AG10803 (cell line): ENCODE data around the gene FGD5.

Experiments used
- DNase-seq: peaks from one replicate; pipeline ENCODE4 v3.0.0; 2010; ENCODE audit warnings: low read depth
- H3K4me3 ChIP-seq: 2 replicates; pipeline ENCODE4 v1.5.1; 2011; ENCODE audit warnings: mild to moderate bottlenecking, low read length, control low read depth
- TF ChIP-seq, protein P1 (sequence below): conservative IDR thresholded peaks from 2 replicates; pipeline ENCODE4 v1.5.1; 2011; ENCODE audit warnings: mild to moderate bottlenecking, low read length, control low read depth, inconsistent platforms

Gene FGD5

DNA sequence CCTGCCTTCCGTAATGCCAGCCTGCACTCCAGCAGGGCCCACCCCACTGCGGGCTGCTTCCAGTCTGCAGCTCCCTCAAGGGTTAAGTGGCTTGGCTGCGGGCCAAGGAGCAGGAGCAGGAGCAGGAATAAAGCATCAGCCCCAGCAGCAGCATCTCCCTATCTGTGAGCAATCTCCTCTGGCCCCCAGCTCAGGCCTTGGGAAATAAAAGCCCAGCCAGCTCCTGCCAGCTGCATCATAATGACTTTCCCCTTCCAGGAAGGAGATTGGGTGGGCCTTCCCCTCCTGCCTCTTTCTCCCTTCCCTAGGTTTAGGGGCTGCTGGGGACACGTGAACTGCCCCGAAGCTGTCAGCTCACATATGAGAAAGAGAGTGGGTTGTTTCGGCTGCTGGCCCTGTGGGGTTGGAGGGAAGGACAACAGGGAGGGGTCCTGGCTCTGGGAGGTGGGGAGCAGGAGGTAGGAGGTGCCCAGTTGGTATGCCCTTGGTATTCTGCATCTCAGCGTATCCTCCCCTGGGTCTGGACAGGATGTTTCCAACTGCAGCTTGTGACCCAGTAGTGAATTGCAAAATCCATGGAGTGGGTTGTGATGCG lies 34.6 kb upstream of the FGD5 start:
- no peak overlapping the region for H3K4me3 ChIP-seq
- DNase-seq = no peak

DNA sequence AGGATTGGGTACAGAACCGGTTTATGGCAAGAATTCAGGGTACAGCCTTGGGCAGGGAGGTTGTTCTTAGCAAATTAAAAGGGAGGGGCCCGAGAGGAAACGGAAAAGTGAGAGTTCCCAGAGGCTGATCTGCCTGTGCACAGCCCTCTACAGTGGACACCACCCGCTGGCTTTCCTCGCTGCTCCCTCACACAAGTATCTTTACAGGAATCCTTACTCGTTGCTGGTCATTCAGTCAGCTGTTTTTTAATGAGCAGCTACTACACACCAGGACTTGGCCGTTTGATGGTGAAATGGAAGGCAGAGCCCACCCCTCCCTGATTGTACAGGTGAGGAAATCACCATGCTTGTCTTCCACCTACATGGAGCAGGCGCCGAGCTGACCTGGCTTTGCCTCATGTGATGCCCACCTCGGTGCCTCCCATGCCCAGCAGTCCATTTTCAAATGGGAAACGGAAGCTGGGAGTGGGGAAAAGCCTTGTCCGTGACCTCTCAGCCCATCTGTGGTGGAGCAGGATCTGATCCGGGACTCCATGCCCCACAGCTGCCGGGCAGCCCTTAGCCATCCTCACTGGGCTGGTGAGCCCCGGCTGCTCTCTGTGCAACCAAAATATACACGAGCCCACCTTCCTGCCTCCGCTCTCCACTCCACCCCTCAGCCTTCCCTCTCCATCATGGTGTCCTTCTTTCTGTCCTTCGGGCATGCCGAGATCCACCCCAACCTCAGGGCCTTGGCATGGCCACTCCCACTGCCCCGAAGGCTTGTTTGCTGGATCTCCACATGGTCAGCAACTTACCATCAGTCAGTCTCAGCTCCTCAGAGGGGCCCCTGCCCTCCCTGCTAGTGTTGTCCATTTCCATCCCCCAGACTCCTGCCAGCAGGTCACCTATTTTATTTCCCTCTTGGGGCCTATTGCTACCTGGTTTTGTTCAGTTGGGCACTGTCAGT lies 33.3 kb upstream of the FGD5 start:
- H3K4me3 ChIP-seq = no peak overlapping the region
- DNase-seq = no peak
- TF ChIP-seq, protein P1, sequence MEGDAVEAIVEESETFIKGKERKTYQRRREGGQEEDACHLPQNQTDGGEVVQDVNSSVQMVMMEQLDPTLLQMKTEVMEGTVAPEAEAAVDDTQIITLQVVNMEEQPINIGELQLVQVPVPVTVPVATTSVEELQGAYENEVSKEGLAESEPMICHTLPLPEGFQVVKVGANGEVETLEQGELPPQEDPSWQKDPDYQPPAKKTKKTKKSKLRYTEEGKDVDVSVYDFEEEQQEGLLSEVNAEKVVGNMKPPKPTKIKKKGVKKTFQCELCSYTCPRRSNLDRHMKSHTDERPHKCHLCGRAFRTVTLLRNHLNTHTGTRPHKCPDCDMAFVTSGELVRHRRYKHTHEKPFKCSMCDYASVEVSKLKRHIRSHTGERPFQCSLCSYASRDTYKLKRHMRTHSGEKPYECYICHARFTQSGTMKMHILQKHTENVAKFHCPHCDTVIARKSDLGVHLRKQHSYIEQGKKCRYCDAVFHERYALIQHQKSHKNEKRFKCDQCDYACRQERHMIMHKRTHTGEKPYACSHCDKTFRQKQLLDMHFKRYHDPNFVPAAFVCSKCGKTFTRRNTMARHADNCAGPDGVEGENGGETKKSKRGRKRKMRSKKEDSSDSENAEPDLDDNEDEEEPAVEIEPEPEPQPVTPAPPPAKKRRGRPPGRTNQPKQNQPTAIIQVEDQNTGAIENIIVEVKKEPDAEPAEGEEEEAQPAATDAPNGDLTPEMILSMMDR = no peak

More for the DNA sequence above, 34.6 kb upstream of the FGD5 start:
- TF ChIP-seq, protein P1 = no peak

DNA sequence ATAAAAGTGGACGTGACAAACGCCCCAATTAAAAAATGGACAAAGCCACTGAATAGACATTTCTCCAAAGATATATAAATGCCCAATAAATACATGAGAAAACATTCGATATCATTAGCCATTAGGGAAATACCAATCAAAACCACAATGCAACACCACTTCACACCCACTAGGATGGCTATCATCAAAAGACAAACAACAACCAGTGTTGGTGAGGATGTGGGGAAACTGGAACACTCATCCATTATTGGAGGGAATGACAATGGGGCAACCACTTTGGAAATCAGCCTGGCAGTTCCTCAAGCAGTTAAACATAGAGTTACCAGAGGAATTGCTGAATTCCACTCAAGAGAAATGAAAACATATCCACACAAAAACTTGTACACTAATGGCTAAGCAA lies 32.4 kb upstream of the FGD5 start:
- TF ChIP-seq, protein P1 = no peak
- no peak for DNase-seq
- no peak overlapping the region for H3K4me3 ChIP-seq

DNA sequence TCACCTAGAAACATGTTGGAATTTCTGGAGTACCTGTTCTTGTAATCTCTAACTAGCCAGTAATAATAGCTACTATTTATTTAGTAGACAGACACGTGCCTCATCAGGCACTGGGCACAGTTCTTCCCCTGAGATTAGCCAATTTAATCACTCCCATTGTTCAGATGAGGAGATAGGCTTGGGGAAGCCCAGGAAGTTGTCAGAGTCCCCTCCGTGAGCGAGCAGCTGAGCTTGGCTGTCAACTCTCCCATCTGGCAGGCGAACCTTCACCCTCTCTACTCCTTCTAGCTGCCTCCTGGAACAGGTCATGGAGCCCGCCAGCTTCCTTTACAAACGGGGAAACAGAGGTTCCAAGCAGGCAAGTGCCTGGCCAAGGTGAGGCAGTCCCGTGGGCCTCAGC lies 31.1 kb upstream of the FGD5 start:
- no peak for DNase-seq
- TF ChIP-seq, protein P1 = no peak
- no peak overlapping the region for H3K4me3 ChIP-seq

DNA sequence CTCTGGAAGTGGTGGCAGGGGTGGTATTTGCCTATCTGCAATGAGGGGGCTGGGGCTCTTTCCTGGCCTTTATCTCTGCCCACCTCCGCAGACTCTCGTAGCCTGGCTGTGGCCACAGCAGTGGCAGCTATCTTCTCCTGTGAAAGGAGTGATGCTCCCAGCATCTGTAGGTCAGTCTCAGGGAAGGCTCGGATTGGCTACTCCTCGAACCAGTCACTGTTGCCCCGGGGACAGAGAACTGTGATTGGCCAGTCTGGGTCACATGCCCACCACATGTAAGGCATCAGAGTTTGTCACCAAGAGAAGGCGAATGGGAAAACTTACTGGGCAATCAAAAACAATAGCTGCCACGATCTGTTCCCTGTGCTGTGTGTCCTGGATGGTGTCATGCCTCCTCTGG lies 30.1 kb upstream of the FGD5 start:
- H3K4me3 ChIP-seq = no peak overlapping the region
- DNase-seq = no peak
- TF ChIP-seq, protein P1 = no peak

DNA sequence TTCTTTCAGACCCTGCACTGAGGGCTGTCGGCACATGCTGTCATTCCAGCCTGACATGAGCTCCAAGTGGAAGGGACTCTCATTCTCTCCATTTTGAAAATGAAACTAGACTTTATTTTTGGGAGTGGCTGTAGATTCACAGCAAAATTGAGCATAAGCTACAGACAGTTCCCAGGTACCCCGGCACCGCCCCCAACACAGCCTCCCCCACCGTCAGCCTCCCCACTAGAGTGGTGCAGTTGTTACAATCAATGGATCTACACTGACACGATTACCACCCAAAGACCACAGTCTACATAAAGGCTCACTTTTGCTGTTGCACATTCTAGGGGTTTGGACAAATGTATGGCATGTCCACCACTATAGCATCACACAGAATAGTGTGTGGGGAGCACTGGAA lies 29.5 kb upstream of the FGD5 start:
- TF ChIP-seq, protein P1 = no peak
- no peak for DNase-seq
- H3K4me3 ChIP-seq = no peak overlapping the region
